ENCODE data around the gene ADGRL3.
"Not testable (repeated sequence)": the region's sequence is repeated elsewhere in the genome, so short reads cannot be mapped to it uniquely, and the experiment has no call there.

ADGRL3 gene

GRCh38 chr4:61320631-61321030 lies 120.5 kb downstream of the ADGRL3 start:
- Mint-ChIP-seq H3K4me3 (no peak overlapping the region), H3K27me3 (no peaks in the 10 kb centered on the region), H3K4me1 (no peaks in the 10 kb centered on the region), H3K27ac (no peak overlapping the region), H3K36me3 (ENCODE audit: low read depth) (no peaks in the 10 kb centered on the region), H3K9me3 (peaks cover 18% of the 10 kb centered on the region)
- DNase-seq, result no peak
- no peak for ATAC-seq

GRCh38 chr4:61332693-61333092 lies 132.6 kb downstream of the ADGRL3 start:
- peaks cover 11% of the 10 kb centered on the region for H3K9me3 Mint-ChIP-seq
- H3K27ac Mint-ChIP-seq, result no peak overlapping the region
- no peak for DNase-seq
- ATAC-seq, result no peak
- H3K4me1 Mint-ChIP-seq, result no peaks in the 10 kb centered on the region
- no peaks in the 10 kb centered on the region for H3K27me3 Mint-ChIP-seq
- H3K36me3 Mint-ChIP-seq (ENCODE audit: low read depth), result no peaks in the 10 kb centered on the region
- no peak overlapping the region for H3K4me3 Mint-ChIP-seq

GRCh38 chr4:61333490-61333889 lies 133.4 kb downstream of the ADGRL3 start:
- Mint-ChIP-seq H3K4me3 (no peak overlapping the region), H3K27me3 (no peaks in the 10 kb centered on the region), H3K27ac (no peak overlapping the region), H3K36me3 (ENCODE audit: low read depth) (no peaks in the 10 kb centered on the region), H3K4me1 (no peaks in the 10 kb centered on the region), H3K9me3 (peaks cover 8% of the 10 kb centered on the region)
- ATAC-seq (no peak), DNase-seq (no peak)

GRCh38 chr4:61335241-61335763 lies 135.2 kb downstream of the ADGRL3 start:
- Mint-ChIP-seq H3K4me1 (no peaks in the 10 kb centered on the region), H3K4me3 (no peak overlapping the region), H3K27me3 (no peaks in the 10 kb centered on the region), H3K9me3 (peaks cover 3% of the 10 kb centered on the region), H3K36me3 (ENCODE audit: low read depth) (no peaks in the 10 kb centered on the region), H3K27ac (no peak overlapping the region)
- ATAC-seq (no peak), DNase-seq (no peak)

- Mint-ChIP-seq H3K9me3 (no peaks in the 10 kb centered on the region), H3K4me3 (no peak overlapping the region), H3K27ac (no peak overlapping the region), H3K27me3 (no peaks in the 10 kb centered on the region), H3K4me1 (no peaks in the 10 kb centered on the region), H3K36me3 (ENCODE audit: low read depth) (no peaks in the 10 kb centered on the region)
- no peak for ATAC-seq
- no peak for DNase-seq
Measured at GRCh38 chr4:61336488-61336887, 136.4 kb downstream of the ADGRL3 start.

GRCh38 chr4:61336916-61337315 lies 136.8 kb downstream of the ADGRL3 start:
- no peak for DNase-seq
- Mint-ChIP-seq H3K4me1 (no peaks in the 10 kb centered on the region), H3K9me3 (no peaks in the 10 kb centered on the region), H3K27me3 (no peaks in the 10 kb centered on the region), H3K27ac (no peak overlapping the region), H3K36me3 (ENCODE audit: low read depth) (no peaks in the 10 kb centered on the region), H3K4me3 (no peak overlapping the region)
- ATAC-seq, result no peak

GRCh38 chr4:61342061-61342460 lies 141.9 kb downstream of the ADGRL3 start:
- Mint-ChIP-seq H3K27me3 (no peaks in the 10 kb centered on the region), H3K36me3 (ENCODE audit: low read depth) (no peaks in the 10 kb centered on the region), H3K4me3 (no peak overlapping the region), H3K4me1 (no peaks in the 10 kb centered on the region), H3K27ac (no peak overlapping the region), H3K9me3 (no peaks in the 10 kb centered on the region)
- ATAC-seq (no peak), DNase-seq (no peak)

GRCh38 chr4:61350932-61351331 lies 150.8 kb downstream of the ADGRL3 start:
- no peak for ATAC-seq
- Mint-ChIP-seq H3K36me3 (ENCODE audit: low read depth) (no peaks in the 10 kb centered on the region), H3K4me1 (no peaks in the 10 kb centered on the region), H3K27ac (no peak overlapping the region), H3K9me3 (no peaks in the 10 kb centered on the region), H3K4me3 (no peak overlapping the region), H3K27me3 (no peaks in the 10 kb centered on the region)
- no peak for DNase-seq

GRCh38 chr4:61356696-61357095 lies 156.6 kb downstream of the ADGRL3 start:
- Mint-ChIP-seq H3K27me3 (no peaks in the 10 kb centered on the region), H3K9me3 (peaks cover 11% of the 10 kb centered on the region), H3K27ac (no peak overlapping the region), H3K4me3 (no peak overlapping the region), H3K36me3 (ENCODE audit: low read depth) (no peaks in the 10 kb centered on the region), H3K4me1 (no peaks in the 10 kb centered on the region)
- DNase-seq (no peak), ATAC-seq (no peak)

GRCh38 chr4:61359301-61359700 lies 159.2 kb downstream of the ADGRL3 start:
- Mint-ChIP-seq H3K4me1 (no peaks in the 10 kb centered on the region), H3K27ac (no peak overlapping the region), H3K36me3 (ENCODE audit: low read depth) (no peaks in the 10 kb centered on the region), H3K9me3 (peaks cover 11% of the 10 kb centered on the region), H3K27me3 (no peaks in the 10 kb centered on the region), H3K4me3 (no peak overlapping the region)
- ATAC-seq, result no peak
- DNase-seq, result no peak

GRCh38 chr4:61372817-61373216 lies 172.7 kb downstream of the ADGRL3 start:
- H3K4me1 Mint-ChIP-seq, H3K27me3 Mint-ChIP-seq: not testable (repeated sequence)

GRCh38 chr4:61373901-61374440 lies 173.8 kb downstream of the ADGRL3 start:
- H3K9me3 Mint-ChIP-seq, result peaks cover 10% of the 10 kb centered on the region
- no peaks in the 10 kb centered on the region for H3K27me3 Mint-ChIP-seq
- no peak for ATAC-seq
- no peaks in the 10 kb centered on the region for H3K4me1 Mint-ChIP-seq
- H3K36me3 Mint-ChIP-seq (ENCODE audit: low read depth), result no peaks in the 10 kb centered on the region
- DNase-seq, result no peak
- no peak overlapping the region for H3K27ac Mint-ChIP-seq
- no peak overlapping the region for H3K4me3 Mint-ChIP-seq

More at GRCh38 chr4:61372817-61373216, 172.7 kb downstream of the ADGRL3 start:
- DNase-seq; H3K27ac Mint-ChIP-seq; H3K4me3 Mint-ChIP-seq; ATAC-seq; H3K36me3 Mint-ChIP-seq (ENCODE audit: low read depth): not testable (repeated sequence)
- peaks cover 10% of the 10 kb centered on the region for H3K9me3 Mint-ChIP-seq

- H3K4me1 Mint-ChIP-seq, result no peaks in the 10 kb centered on the region
- no peaks in the 10 kb centered on the region for H3K27me3 Mint-ChIP-seq
- no peak overlapping the region for H3K27ac Mint-ChIP-seq
- DNase-seq, result no peak
- no peaks in the 10 kb centered on the region for H3K36me3 Mint-ChIP-seq (ENCODE audit: low read depth)
- peaks cover 10% of the 10 kb centered on the region for H3K9me3 Mint-ChIP-seq
- no peak overlapping the region for H3K4me3 Mint-ChIP-seq
- no peak for ATAC-seq
Measured at GRCh38 chr4:61374447-61374891, 174.3 kb downstream of the ADGRL3 start.

GRCh38 chr4:61375301-61375700 lies 175.2 kb downstream of the ADGRL3 start:
- H3K27ac Mint-ChIP-seq, result no peak overlapping the region
- ATAC-seq, result no peak
- H3K9me3 Mint-ChIP-seq, result peaks cover 10% of the 10 kb centered on the region
- H3K4me1 Mint-ChIP-seq, result no peaks in the 10 kb centered on the region
- no peaks in the 10 kb centered on the region for H3K27me3 Mint-ChIP-seq
- no peaks in the 10 kb centered on the region for H3K36me3 Mint-ChIP-seq (ENCODE audit: low read depth)
- no peak for DNase-seq
- no peak overlapping the region for H3K4me3 Mint-ChIP-seq

- Mint-ChIP-seq H3K9me3 (peaks cover 17% of the 10 kb centered on the region), H3K4me3 (no peak overlapping the region), H3K27ac (no peak overlapping the region), H3K27me3 (no peaks in the 10 kb centered on the region), H3K36me3 (ENCODE audit: low read depth) (peaks cover under 1% of the 10 kb centered on the region), H3K4me1 (no peaks in the 10 kb centered on the region)
- DNase-seq (no peak), ATAC-seq (no peak)
Measured at GRCh38 chr4:61376301-61376700, 176.2 kb downstream of the ADGRL3 start.

GRCh38 chr4:61379406-61379805 lies 179.3 kb downstream of the ADGRL3 start:
- H3K4me1 Mint-ChIP-seq, result no peaks in the 10 kb centered on the region
- ATAC-seq, result no peak
- H3K27ac Mint-ChIP-seq, result no peak overlapping the region
- no peak overlapping the region for H3K4me3 Mint-ChIP-seq
- peaks cover 2% of the 10 kb centered on the region for H3K36me3 Mint-ChIP-seq (ENCODE audit: low read depth)
- DNase-seq, result no peak
- H3K27me3 Mint-ChIP-seq, result no peaks in the 10 kb centered on the region
- peaks cover 26% of the 10 kb centered on the region for H3K9me3 Mint-ChIP-seq

Measured in activated naive CD8-positive, alpha-beta T cell treated with anti-CD3 and anti-CD28 coated beads, Interleukin-2, amount 50 U/mL, for 24 hours (primary cell).